Activated naive CD4-positive, alpha-beta T cell treated with anti-CD3 and anti-CD28 coated beads, Interleukin-2, amount 50 U/mL, for 24 hours (primary cell): Measurements from ENCODE around the gene METRNL.

ENCODE experiments used
- H3K27ac Mint-ChIP-seq: one replicate; pipeline ENCODE4 v1.8.0; 2021; ENCODE audit warnings: mild to moderate bottlenecking, mixed read lengths
- H3K27me3 Mint-ChIP-seq: one replicate; pipeline ENCODE4 v1.8.0; 2021; ENCODE audit warnings: mixed read lengths
- H3K36me3 Mint-ChIP-seq: one replicate; pipeline ENCODE4 v1.8.0; 2021; ENCODE audit warnings: mixed read lengths
- H3K4me1 Mint-ChIP-seq: one replicate; pipeline ENCODE4 v1.8.0; 2021; ENCODE audit warnings: mixed read lengths
- H3K4me3 Mint-ChIP-seq: one replicate; pipeline ENCODE4 v1.8.0; 2021; ENCODE audit warnings: mild to moderate bottlenecking, mixed read lengths
- H3K9me3 Mint-ChIP-seq: one replicate; pipeline ENCODE4 v1.8.0; 2021; ENCODE audit warnings: mixed read lengths

METRNL gene

GRCh38 chr17:83087788-83088360 lies 8.5 kb downstream of the METRNL start:
- H3K4me1 Mint-ChIP-seq: peaks cover 12% of the 10 kb centered on the region
- no peak overlapping the region for H3K4me3 Mint-ChIP-seq
- H3K27ac Mint-ChIP-seq: no peak overlapping the region
- H3K27me3 Mint-ChIP-seq: no peaks in the 10 kb centered on the region
- H3K36me3 Mint-ChIP-seq: no peaks in the 10 kb centered on the region
- no peaks in the 10 kb centered on the region for H3K9me3 Mint-ChIP-seq

- Mint-ChIP-seq H3K27me3 (no peaks in the 10 kb centered on the region), H3K36me3 (no peaks in the 10 kb centered on the region), H3K4me3 (no peak overlapping the region), H3K27ac (no peak overlapping the region), H3K4me1 (peaks cover 6% of the 10 kb centered on the region), H3K9me3 (no peaks in the 10 kb centered on the region)
Measured at GRCh38 chr17:83088451-83088850, 9.0 kb downstream of the METRNL start.

GRCh38 chr17:83088909-83089308 lies 9.5 kb downstream of the METRNL start:
- H3K36me3 Mint-ChIP-seq: no peaks in the 10 kb centered on the region
- H3K9me3 Mint-ChIP-seq: no peaks in the 10 kb centered on the region
- no peak overlapping the region for H3K27ac Mint-ChIP-seq
- H3K4me1 Mint-ChIP-seq: peaks cover 2% of the 10 kb centered on the region
- no peaks in the 10 kb centered on the region for H3K27me3 Mint-ChIP-seq
- H3K4me3 Mint-ChIP-seq: no peak overlapping the region

- H3K4me1 Mint-ChIP-seq: no peaks in the 10 kb centered on the region
- no peak overlapping the region for H3K4me3 Mint-ChIP-seq
Measured at GRCh38 chr17:83089328-83090132, 10.1 kb downstream of the METRNL start.

GRCh38 chr17:83090444-83091256 lies 11.2 kb downstream of the METRNL start:
- H3K4me3 Mint-ChIP-seq: no peak overlapping the region
- H3K4me1 Mint-ChIP-seq: no peaks in the 10 kb centered on the region
- H3K27me3 Mint-ChIP-seq: no peaks in the 10 kb centered on the region
- peak overlapping the region; percentile 65 for H3K27ac Mint-ChIP-seq
- H3K36me3 Mint-ChIP-seq: no peaks in the 10 kb centered on the region
- H3K9me3 Mint-ChIP-seq: no peaks in the 10 kb centered on the region

More at GRCh38 chr17:83089328-83090132, 10.1 kb downstream of the METRNL start:
- Mint-ChIP-seq H3K27ac (no peak overlapping the region), H3K27me3 (no peaks in the 10 kb centered on the region), H3K9me3 (no peaks in the 10 kb centered on the region), H3K36me3 (no peaks in the 10 kb centered on the region)

GRCh38 chr17:83091257-83092141 lies 12.1 kb downstream of the METRNL start:
- no peak overlapping the region for H3K4me3 Mint-ChIP-seq
- H3K27ac Mint-ChIP-seq: no peak overlapping the region
- H3K4me1 Mint-ChIP-seq: no peaks in the 10 kb centered on the region
- no peaks in the 10 kb centered on the region for H3K9me3 Mint-ChIP-seq
- H3K36me3 Mint-ChIP-seq: no peaks in the 10 kb centered on the region
- no peaks in the 10 kb centered on the region for H3K27me3 Mint-ChIP-seq

GRCh38 chr17:83092186-83092585 lies 12.8 kb downstream of the METRNL start:
- H3K4me1 Mint-ChIP-seq: no peaks in the 10 kb centered on the region
- H3K4me3 Mint-ChIP-seq: no peak overlapping the region
- H3K9me3 Mint-ChIP-seq: no peaks in the 10 kb centered on the region
- no peak overlapping the region for H3K27ac Mint-ChIP-seq
- H3K36me3 Mint-ChIP-seq: no peaks in the 10 kb centered on the region
- no peaks in the 10 kb centered on the region for H3K27me3 Mint-ChIP-seq

- H3K36me3 Mint-ChIP-seq: no peaks in the 10 kb centered on the region
- no peaks in the 10 kb centered on the region for H3K27me3 Mint-ChIP-seq
- H3K4me3 Mint-ChIP-seq: no peak overlapping the region
- no peaks in the 10 kb centered on the region for H3K9me3 Mint-ChIP-seq
- H3K4me1 Mint-ChIP-seq: no peaks in the 10 kb centered on the region
- H3K27ac Mint-ChIP-seq: no peak overlapping the region
Measured at GRCh38 chr17:83092931-83093330, 13.5 kb downstream of the METRNL start.

GRCh38 chr17:83093506-83093905 lies 14.1 kb downstream of the METRNL start:
- Mint-ChIP-seq H3K27me3 (peaks cover 3% of the 10 kb centered on the region), H3K9me3 (no peaks in the 10 kb centered on the region), H3K4me3 (no peak overlapping the region), H3K4me1 (no peaks in the 10 kb centered on the region), H3K27ac (no peak overlapping the region), H3K36me3 (no peaks in the 10 kb centered on the region)

- Mint-ChIP-seq H3K36me3 (no peaks in the 10 kb centered on the region), H3K4me3 (no peak overlapping the region), H3K9me3 (no peaks in the 10 kb centered on the region), H3K4me1 (no peaks in the 10 kb centered on the region), H3K27ac (no peak overlapping the region), H3K27me3 (peaks cover 3% of the 10 kb centered on the region)
Measured at GRCh38 chr17:83094291-83094690, 14.9 kb downstream of the METRNL start.

- Mint-ChIP-seq H3K4me3 (no peak overlapping the region), H3K4me1 (no peaks in the 10 kb centered on the region), H3K36me3 (no peaks in the 10 kb centered on the region), H3K27me3 (peaks cover 4% of the 10 kb centered on the region), H3K9me3 (no peaks in the 10 kb centered on the region), H3K27ac (no peak overlapping the region)
Measured at GRCh38 chr17:83095016-83095415, 15.6 kb downstream of the METRNL start.

GRCh38 chr17:83096401-83097224 lies 17.2 kb downstream of the METRNL start:
- Mint-ChIP-seq H3K9me3 (no peaks in the 10 kb centered on the region), H3K27me3 (peaks cover 8% of the 10 kb centered on the region), H3K27ac (no peak overlapping the region), H3K4me3 (no peak overlapping the region), H3K36me3 (no peaks in the 10 kb centered on the region), H3K4me1 (no peaks in the 10 kb centered on the region)

GRCh38 chr17:83097831-83098230 lies 18.4 kb downstream of the METRNL start:
- H3K27me3 Mint-ChIP-seq: peaks cover 8% of the 10 kb centered on the region
- H3K27ac Mint-ChIP-seq: no peak overlapping the region
- H3K4me3 Mint-ChIP-seq: no peak overlapping the region
- no peaks in the 10 kb centered on the region for H3K36me3 Mint-ChIP-seq
- no peaks in the 10 kb centered on the region for H3K4me1 Mint-ChIP-seq
- H3K9me3 Mint-ChIP-seq: no peaks in the 10 kb centered on the region

- Mint-ChIP-seq H3K27me3 (peaks cover 8% of the 10 kb centered on the region), H3K27ac (no peak overlapping the region), H3K4me1 (no peaks in the 10 kb centered on the region), H3K4me3 (no peak overlapping the region), H3K36me3 (no peaks in the 10 kb centered on the region), H3K9me3 (no peaks in the 10 kb centered on the region)
Measured at GRCh38 chr17:83098241-83099085, 19.1 kb downstream of the METRNL start.
